Measurements from ENCODE around the gene INPP5E.

Gene INPP5E

DNA sequence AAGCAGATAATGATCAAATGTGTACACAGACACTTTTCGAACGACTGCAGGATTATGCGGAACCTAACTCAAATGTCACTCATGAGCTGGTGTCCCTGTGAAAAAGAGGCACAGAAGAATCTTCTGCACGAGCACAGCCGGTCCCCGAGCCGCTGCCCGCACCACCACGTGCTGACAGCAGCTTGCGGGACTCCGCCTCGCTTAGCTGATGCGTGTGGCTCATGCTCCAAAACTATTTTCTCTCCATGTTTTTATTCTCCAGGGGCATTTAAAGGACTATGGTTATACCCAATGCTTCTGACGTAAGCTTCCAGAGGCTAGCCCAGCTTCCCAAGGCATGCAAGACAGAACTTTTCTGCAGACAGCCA is 33.7 kb upstream of the INPP5E start:
- no peak for ATAC-seq

DNA sequence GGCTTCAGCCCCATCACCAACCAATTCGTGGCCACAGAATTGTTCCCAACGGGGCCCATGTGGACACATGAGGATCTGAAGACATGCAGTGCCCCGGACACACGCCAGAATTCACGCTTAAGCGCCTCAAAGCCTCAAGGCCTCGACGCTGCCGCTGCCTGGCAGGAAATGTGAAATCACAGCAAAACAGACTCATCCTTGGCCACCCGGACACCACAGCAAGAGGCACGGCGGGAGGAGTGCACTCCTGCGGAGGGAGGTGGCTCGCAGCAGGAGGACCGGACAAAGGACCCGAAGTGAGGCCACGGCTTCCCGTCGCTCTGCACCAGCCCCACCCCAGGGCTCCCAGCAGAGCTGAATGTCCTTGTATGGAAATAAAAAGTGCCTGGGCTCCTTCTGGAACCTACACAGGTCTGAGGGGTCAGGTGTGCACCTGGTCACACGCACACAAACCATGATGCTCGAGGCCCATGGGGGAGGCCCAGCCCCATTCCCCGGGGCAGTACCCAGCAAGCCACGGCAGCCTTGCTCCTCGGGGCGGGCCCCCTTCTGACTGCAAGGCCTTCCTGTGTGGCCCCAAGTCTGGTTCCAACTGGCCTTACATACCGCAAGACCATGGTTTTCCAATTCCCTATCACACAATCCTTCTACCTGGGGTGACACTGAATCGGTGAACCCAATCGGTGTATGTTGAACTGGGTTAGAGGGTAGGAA is 33.2 kb upstream of the INPP5E start:
- ATAC-seq: no peak
- DNase-seq: no peak

More for the DNA sequence above, 33.7 kb upstream of the INPP5E start:
- DNase-seq: no peak

DNA sequence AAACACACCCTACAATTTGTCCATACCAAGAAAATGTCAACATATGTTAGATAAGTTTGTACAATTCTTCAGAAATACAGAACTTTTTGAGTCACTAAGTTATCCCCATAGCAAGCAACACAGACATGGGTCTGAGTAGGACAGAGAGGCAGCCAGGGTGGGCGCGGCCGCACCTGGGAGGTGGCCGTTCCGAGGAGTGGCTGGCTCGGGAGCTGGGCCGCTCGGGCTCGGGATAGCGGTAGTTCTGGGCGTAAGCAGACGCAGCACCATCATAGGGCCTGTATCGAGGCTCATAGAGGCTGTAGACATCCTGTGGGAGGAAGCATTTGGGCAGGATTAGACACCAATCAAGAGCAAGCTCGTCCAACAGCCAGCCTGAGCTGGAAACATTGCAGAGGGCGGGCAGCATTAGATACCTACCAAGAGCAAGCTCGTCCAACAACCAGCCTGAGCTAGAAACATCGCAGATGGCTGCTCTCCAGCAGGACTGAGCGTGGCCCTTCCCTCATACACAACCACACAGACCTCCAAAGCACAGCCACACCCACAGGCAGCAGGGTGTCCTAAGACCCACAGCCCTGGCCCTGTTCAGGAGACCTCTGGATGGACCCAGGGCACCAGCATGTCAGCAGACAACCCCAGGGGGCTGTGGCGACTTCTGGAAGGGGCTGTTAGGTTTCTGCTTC is 32.3 kb upstream of the INPP5E start:
- ATAC-seq: no peak
- no peak for DNase-seq

DNA sequence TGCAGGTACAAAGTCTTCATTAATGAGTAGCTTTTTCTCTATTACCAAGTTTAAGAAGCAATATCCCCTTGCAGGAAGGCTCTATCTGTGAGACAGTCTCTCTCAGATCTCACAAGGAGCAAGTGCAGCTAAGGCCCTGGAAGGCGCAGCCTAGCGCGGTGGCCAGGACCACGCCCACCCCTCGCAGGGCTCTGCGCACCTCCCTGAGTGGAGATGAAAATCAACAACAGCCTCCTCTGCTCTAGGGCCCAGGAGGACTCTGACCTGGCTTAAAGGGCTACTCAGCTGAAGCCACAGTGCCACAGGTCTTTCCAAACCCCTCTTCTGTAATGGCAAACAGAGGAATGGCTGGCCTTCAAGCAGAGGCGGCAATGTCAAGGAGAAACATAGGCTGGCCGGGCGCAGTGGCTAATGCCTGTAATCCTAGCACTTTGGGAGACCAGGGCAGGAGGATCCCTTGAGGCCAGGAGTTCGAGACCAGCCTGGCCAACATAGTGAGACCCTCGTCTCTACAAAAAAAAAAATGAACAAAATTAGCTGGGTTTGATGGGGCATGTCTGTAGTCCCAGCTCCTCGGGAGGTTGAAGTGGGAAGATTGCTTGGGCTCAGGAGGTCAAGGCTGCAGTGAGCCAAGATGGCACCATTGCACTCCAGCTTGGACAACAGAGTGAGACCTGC is 31.3 kb upstream of the INPP5E start:
- ATAC-seq (no peak), DNase-seq (no peak)

DNA sequence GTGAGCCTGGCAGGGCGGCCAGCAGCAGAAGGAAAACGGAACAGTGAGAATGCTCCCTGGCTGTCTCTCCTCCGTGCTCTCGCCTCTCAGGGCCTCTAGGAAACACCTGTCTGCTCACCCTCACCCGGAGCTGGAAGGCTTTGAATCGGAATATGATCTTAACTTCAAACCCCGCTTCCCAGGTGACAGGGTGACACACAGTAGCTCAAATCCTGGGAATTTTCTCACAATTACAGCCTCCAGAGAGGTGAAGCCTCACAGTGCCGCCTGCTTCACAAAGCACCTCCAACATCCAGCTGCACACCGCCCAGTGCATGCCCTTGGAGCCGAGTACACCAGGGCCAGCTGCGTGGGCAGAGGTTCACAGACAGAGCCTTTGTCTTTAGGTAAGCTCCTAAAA is 30.7 kb upstream of the INPP5E start:
- ATAC-seq (no peak), DNase-seq (no peak)

DNA sequence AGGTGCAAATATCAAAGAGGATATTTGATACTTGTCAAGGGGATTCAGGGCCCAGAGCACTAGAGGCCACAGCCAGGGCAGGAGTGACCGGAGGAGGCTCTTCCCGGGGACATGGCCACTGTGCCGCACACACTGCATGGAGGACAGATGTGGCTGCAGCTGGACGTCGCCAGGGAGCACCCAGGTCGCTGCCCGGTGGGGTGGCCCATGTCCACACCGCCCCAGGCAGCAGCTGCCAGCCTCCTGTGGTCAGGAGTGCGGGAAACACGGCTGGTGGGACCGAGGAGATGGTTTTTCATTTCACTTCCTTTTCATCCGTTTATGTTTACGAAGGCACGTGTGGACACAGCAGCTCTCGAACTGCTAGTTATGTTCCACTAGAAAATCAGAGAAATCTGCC is 28.1 kb upstream of the INPP5E start:
- no peak for DNase-seq
- ATAC-seq: no peak

DNA sequence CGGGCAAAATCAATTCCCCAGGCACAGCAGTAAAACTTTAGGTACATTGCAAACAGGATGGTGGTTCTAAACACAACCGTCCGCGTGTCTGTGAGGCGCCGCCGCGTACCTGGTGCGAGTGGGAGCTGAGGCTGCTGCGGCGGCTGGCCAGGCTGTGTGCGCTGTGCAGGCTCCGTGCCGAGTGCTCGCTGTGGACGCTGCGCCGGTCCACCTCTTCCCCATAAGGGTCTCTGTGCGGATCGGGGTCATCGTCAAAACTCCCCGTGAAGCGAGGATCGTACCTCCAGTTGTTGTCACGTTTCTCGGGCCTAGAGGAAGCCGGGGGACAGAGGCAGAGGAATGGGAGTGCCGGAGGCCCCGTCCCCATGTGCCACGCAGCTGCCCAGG is 26.5 kb upstream of the INPP5E start:
- DNase-seq (no peak), ATAC-seq (no peak)

DNA sequence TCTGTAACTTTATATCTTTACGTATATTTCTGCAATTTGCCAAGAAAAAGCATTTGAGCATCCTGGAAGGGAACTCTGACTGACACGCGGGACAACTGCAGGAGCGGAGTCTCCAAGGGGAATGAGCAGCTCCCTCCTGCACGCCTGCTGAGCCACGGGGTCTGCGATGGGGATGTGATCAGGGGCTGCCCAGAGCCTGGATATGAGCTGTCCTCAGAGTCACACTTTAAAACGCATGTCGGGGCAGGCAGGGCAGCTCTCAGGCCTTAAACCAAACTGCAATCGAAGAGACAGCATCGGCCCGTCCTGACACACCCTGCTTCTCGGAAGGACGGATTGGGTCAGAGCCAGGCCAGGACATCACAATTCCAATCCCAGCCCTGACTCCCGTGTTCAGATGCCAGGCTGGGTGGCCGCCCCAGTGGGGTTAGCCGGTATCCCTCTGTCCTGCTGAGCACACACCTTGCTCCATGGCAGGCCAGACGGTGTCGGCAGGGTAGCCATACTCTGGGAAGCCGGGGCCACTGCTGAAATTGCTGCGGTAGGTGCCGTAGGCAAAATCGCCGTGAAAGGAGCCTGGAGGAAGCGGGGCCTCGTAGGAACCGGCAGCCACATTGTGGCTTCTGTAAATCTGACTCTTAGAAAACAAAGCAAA is 26.0 kb upstream of the INPP5E start:
- DNase-seq (no peak), ATAC-seq (no peak)

DNA sequence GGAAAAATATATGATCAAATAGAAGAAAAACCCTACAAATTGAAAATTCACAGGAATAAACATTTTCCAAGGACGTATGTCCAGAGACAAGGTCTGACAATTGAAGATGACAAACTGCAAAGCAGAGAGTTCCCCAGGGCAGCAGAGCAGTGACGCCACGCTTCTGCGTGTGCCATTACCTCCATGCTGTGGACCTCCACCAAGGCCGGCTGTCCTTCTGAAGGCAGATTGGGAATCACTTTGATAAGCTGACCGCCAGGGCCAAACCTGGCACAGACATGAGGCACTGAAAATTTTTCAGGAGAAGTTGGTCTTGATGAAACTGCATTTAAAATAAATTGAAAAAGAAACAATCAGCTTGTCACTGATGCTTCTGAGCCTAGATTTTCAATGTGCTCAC is 24.6 kb upstream of the INPP5E start:
- DNase-seq: no peak

DNA sequence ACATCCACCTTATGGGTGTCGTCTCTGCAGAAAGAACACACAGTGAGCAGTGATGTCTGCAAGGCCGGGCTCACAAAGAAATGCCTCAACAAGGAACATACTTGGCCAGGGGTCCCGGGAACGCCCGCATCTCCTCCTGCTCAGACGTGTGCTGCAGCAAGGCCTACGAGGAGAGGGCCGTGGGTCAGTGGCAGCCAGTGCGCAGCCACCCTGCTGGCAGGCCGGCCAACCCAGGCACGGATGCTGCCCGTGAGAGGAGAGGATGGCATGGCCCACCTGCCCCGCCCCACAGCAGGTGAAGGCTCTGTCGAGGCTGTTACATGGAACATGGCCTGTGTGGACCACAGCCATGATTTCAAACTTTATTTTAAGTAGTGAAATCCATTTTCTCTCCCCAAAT is 23.9 kb upstream of the INPP5E start:
- DNase-seq: no peak
- no peak for ATAC-seq

More for the DNA sequence above, 24.6 kb upstream of the INPP5E start:
- no peak for ATAC-seq

DNA sequence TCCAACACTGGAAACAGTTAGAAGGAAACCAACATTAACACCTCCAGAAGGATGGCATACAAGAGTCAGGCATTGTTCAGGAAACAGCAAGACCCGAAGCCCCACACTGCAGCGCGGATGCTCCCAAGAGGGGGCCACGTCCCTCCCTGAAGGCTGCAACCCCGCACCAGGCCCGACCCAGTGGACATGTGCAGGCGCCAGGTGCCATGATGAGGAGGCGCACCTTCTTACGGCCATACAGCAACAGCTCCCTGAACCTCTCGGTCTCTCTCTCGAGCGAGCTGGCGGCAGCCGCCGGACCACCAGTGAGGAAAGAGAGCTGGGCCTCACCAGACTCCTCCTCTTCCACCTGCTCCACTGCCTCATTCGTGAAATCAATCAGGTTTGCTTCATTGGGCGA is 23.0 kb upstream of the INPP5E start:
- DNase-seq (no peak), ATAC-seq (no peak)

DNA sequence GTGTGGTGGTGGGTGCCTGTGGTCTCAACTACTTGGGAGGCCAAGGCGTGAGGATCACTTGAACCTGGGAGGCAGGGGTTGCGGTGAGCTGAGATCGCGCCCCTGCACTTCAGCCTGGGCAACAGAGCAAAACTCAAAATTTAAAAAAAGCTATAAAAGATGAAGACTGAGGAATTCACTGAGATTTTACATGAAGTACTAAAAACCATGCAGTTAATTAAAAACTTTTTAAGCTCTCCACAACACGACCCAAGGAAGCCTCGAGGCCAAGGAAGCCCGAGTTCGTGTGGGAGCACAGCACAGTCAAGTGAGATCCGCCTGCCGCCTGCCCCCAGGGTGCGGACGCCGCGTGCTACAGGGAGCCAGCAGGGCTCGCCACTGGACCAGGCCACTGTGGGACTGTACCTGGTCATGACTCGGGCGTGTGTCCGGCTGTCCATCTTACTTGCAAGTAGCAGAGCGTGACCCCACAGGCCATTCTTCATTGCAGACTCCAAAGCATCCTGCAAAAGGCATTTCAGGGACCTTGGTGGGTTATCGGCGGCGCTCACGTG is 21.2 kb upstream of the INPP5E start:
- no peak for DNase-seq
- ATAC-seq: no peak

DNA sequence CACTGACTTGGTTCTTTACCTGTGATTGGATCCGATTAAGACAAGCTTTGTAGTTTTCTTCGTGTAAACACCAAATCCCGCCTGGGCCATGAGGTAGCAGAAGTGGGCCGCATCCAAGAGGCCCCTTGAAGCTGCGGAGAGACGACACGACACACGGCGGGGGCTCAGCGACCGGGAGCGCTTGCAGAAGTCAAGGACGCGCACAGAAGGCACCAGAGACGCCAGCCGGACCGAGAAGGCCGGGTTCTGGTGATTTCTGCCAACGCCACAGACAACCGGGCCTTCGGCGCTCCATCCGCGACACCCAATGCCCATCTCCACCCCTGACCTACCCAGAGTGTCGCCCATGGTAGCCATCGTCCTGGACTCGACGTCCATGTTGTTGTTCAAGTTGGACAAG is 19.8 kb upstream of the INPP5E start:
- no peak for ATAC-seq

DNA sequence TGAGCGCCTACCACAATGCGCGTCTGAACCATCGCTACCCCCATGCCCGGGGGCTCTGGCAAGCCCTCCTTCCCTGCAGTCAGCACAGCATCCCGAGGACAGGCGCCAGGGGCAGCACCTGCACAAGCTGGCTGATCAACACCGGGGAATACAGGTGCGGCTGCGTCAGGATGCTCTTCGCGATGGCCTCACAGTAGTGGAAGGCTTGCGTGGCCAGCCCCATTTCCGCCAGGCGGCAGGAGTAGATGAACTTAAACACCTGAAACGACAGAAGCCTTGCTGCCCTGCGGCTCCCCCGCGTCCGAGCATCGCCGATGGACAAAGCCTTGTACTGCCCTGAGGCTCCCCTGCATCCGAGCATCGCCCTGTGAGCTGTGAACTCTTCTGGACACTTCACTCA is 17.7 kb upstream of the INPP5E start:
- ATAC-seq (no peak), DNase-seq (no peak)

More for the DNA sequence above, 19.8 kb upstream of the INPP5E start:
- DNase-seq: no peak

DNA sequence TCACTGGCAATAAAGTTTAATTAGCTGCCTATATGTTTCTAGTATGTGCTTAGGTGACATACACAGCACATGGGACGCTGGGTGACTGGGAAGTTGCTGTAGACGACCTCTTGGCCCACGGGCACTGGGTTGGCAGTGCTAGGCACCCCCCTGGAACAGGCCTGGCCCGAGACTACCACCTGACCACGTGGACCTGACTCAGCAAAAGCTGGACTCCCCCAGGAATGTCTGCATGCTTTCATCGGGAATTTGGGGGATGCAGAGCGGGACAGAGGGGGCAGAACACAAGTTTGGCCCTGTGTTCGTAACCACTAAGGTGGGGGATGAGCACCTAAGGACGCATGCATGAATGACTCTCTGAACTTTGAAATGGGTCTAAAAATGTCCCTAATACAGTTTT is 16.6 kb upstream of the INPP5E start:
- ATAC-seq: no peak
- DNase-seq: no peak

DNA sequence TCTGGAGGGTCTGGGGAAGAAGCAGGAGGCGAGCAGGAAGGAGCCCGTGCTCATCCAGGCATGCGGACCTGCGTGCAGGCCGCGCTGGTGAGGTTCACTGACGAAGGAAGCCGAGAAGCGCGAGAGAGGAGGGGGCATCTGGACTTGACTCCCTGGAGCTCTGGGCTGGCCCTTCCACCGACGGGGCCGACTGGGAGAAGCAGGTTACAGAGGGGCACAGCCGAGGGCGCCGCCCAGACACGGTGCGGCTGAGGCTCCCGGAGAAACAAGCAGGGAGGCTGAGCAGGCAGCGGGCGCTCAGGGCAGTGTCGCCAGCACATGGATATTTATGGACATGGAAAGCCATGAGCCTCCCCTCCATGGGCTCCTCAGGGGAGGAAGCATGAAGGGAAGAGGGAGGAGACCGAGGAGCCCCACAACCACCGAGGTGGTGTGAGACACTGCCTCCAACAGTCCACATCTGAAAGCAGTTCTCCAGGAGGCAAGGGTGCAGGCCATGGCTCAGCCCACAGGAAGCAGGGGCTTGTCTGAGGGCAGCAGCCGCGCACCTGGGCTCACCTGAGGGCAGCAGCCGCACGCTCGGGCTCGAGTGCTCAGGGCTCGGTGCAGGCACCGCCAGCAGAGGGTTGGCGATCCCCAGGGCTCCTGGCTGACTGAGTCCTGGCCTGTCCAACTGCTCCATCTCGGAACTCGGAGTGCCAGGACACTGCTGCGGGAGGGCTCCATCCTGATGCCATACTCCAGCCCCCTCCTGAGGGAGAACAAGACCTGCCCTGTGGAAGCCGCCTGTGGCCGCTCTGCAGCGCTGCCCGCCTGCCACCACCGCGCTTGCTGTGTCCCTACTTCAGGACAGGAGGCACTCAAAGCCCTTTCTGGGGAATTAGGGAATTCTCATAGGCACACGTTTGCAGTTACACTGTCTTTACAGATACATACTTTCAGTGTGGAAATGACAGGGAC is 15.7 kb upstream of the INPP5E start:
- no peak for DNase-seq
- no peak for ATAC-seq

DNA sequence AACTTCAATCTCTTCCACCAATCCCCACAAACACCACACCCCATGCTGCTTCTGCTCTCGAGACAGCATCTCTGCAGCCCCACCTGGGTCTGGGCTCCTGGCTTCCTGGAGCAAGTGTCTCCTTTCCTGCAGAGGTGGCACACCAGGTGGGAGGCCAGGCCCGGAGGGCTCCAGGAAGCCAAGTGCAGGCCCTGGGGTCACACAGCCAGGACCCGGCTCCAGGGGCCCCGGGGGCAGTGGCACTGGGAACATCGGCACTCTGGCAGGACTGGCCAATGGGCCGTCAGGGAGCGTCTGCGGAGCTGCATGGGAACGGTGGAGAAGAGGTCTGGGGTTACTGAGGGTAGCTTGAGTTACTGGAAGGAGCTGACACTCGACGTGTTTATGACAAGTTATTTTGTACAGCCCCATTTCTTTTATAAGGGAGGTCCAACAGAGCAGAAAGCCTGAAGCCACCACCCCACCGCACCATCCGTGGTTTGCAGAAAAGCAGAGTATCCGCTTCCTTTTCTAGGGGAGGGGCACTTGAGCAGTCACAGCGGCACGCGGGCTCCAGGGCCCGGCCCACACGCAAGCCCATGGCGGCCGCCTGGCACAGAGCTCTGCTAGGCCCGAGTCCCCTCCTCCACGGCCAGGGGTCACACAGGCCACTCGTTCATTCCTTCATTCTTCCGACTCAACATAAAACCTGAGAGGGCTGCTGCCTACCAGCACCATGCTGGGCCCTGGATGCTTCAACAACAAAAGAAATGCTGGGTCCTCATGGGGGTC is 14.6 kb upstream of the INPP5E start:
- no peak for DNase-seq
- no peak for ATAC-seq

DNA sequence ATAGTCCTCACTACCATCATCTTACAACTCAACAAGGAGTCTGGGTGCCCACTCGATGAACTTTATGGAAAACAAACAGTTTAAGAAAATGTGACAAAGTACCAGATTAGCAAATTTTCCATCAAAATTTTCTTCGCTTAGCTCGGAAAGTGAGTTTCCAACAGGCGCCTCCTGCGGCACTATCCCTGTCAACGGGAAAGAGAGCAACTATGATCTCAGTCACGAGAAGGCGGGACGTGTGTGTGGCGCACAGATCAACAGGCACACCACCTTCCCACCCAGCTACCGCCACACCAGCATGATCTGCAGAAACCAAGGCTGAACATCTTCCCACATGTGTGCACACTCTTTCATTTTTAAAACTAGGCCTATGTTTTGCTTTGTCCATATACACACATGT is 13.7 kb upstream of the INPP5E start:
- ATAC-seq: no peak
- DNase-seq: no peak

DNA sequence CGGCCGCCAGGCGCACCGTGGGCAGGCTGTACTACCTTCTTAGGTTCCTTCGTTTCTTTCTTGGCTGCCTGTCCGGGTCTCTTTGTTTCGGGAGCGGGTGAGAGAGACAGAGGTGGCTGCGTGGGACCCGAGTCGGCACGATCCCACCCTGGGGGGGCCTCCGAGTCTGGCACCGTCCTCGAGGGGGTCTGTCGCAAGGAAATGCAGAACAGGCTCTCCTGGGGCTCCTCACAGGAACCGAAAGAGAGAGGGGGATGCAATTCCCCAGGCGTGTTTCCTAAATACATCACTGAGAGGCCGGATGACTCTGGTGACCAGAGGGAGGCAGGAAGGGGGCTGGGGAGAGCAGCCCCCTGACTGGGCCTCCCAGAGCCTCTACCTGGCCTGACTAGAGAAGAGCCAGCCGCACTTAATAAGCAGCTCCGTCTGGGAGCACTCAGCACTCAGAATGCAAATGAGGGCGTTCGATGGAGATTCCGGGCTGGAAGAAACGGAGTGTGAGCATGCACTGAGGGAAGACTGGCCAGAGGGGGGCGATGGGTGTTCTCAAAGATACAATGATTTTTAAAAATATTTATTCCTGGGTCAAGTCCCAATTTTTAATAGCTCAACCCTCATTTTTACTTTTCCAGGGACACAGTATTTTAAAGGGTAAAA is 11.7 kb upstream of the INPP5E start:
- no peak for DNase-seq
- ATAC-seq: no peak

DNA sequence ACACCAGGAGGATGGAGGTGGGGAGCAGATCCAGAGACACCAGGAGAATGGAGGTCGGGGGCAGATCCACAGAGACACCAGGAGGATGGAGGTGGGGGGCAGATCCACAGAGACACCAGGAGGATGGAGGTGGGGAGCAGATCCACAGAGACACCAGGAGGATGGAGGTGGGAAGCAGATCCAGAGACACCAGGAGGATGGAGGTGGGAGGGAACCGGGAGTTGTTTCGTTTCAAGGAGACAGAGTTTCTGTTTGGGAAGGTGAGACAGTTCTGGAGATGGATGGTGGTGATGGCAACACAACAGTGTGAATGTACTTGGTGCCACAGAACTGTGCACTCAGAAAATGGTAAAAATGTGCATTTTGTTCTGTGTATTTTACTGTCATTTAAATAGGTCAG is 9.0 kb upstream of the INPP5E start:
- DNase-seq (no peak), ATAC-seq (no peak)

Measured in stimulated activated naive CD8-positive, alpha-beta T cell treated with anti-CD3 and anti-CD28 coated beads, Interleukin-15, Interleukin-2, amounts not matched to agents 100 U/mL and 50 U/mL, for 24 hours (primary cell).